DND-41 (cell line): ENCODE data around the gene SLC44A1.

Source experiments
- ATAC-seq: fragments of 200-7000 bp; cut with Tn5 transposase; 3 replicates; pipeline ENCODE4 v1.9.1; 2021; ENCODE audit warnings: low read depth; ENCODE audit not compliant: insufficient read depth
- DNase-seq: peaks from one replicate; pipeline ENCODE4 v3.0.0-alpha.2; 2020
- H2AFZ ChIP-seq: 2 replicates; pipeline ENCODE4 v1.6.0; 2012; ENCODE audit warnings: low read depth, low read length
- H3K27ac ChIP-seq: 2 replicates; pipeline ENCODE4 v1.5.1; 2012; ENCODE audit warnings: low read length, inconsistent platforms
- H3K27me3 ChIP-seq: fragments of 200-600 bp; sonication (generic); 2 replicates; pipeline ENCODE4 v1.6.0; 2012; ENCODE audit warnings: low read length, mild to moderate bottlenecking, inconsistent platforms; ENCODE audit not compliant: insufficient read depth, poor library complexity
- H3K36me3 ChIP-seq: 2 replicates; pipeline ENCODE4 v1.5.1; 2012; ENCODE audit warnings: low read length, inconsistent platforms; ENCODE audit not compliant: insufficient read depth
- H3K4me1 ChIP-seq: 2 replicates; pipeline ENCODE4 v1.5.1; 2012; ENCODE audit warnings: mild to moderate bottlenecking, low read length; ENCODE audit not compliant: insufficient read depth
- H3K4me2 ChIP-seq: 2 replicates; pipeline ENCODE4 v1.6.0; 2012; ENCODE audit warnings: mild to moderate bottlenecking, moderate library complexity, low read length, inconsistent platforms; ENCODE audit not compliant: insufficient read depth
- H3K4me3 ChIP-seq, 2 experiments: fragments of 200-600 bp in 1 of 2; shearing (Covaris generic) in 1 of 2; 2 replicates each; pipeline ENCODE4 v1.5.1; 2012 to 2016; ENCODE audit warnings: inconsistent platforms in 2 of 2, low read length in 2 of 2, mild to moderate bottlenecking in 2 of 2, low read depth in 1 of 2, moderate library complexity in 1 of 2
- H3K79me2 ChIP-seq: 2 replicates; pipeline ENCODE4 v1.6.0; 2012; ENCODE audit warnings: low read length, inconsistent platforms; ENCODE audit not compliant: insufficient read depth
- H3K9ac ChIP-seq: 2 replicates; pipeline ENCODE4 v1.6.0; 2012; ENCODE audit warnings: low read depth, mild to moderate bottlenecking, inconsistent platforms, low read length, moderate library complexity
- H3K9me3 ChIP-seq: 2 replicates; pipeline ENCODE4 v1.5.1; 2012; ENCODE audit warnings: low read length, moderate library complexity, mild to moderate bottlenecking, inconsistent platforms; ENCODE audit not compliant: insufficient read depth, severe bottlenecking
- H4K20me1 ChIP-seq: 2 replicates; pipeline ENCODE4 v1.6.0; 2012; ENCODE audit warnings: low read length; ENCODE audit not compliant: insufficient read depth
- CTCF ChIP-seq: IDR thresholded peaks from 2 replicates; pipeline ENCODE4 v1.5.1; 2012; ENCODE audit warnings: borderline replicate concordance, low read length, moderate library complexity, mild to moderate bottlenecking; ENCODE audit not compliant: poor library complexity, severe bottlenecking; ENCODE audit errors: extremely low read depth
- EZH2 ChIP-seq: IDR thresholded peaks from 3 replicates; pipeline ENCODE4 v1.6.1; 2012; ENCODE audit warnings: borderline replicate concordance, low read depth, mild to moderate bottlenecking, moderate library complexity, low read length, inconsistent platforms; ENCODE audit not compliant: severe bottlenecking

SLC44A1 gene

GRCh38 chr9:105413525-105413924 is 169.1 kb downstream of the SLC44A1 start:
- no peak overlapping the region for H3K4me2 ChIP-seq
- no peak for DNase-seq

GRCh38 chr9:105414947-105415661 is 170.7 kb downstream of the SLC44A1 start:
- Histone ChIP-seq H3K79me2 (no peaks in the 10 kb centered on the region), H3K36me3 (no peaks in the 10 kb centered on the region), H3K9ac (no peak overlapping the region), H3K27me3 (peaks cover 2% of the 10 kb centered on the region), H4K20me1 (no peaks in the 10 kb centered on the region), H3K9me3 (peaks cover 11% of the 10 kb centered on the region), H3K27ac (no peak overlapping the region), H2AFZ (no peak overlapping the region), H3K4me1 (peaks cover 15% of the 10 kb centered on the region), H3K4me3 (no peak overlapping the region), H3K4me2 (peak overlapping the region; percentile 7; the same call in 1 of the 2 replicates)
- DNase-seq: peak; percentile 61
- ATAC-seq: peak; percentile 95
- TF ChIP-seq EZH2 (no peak), CTCF (peak; percentile 86)

More at GRCh38 chr9:105413525-105413924, 169.1 kb downstream of the SLC44A1 start:
- Histone ChIP-seq H3K79me2 (no peaks in the 10 kb centered on the region), H3K9me3 (peaks cover 11% of the 10 kb centered on the region), H2AFZ (no peak overlapping the region), H3K27me3 (no peaks in the 10 kb centered on the region), H3K27ac (no peak overlapping the region), H3K4me1 (peaks cover 15% of the 10 kb centered on the region), H3K4me3 (no peak overlapping the region), H4K20me1 (no peaks in the 10 kb centered on the region), H3K36me3 (no peaks in the 10 kb centered on the region), H3K9ac (no peak overlapping the region)
- no peak for ATAC-seq
- no peak for TF ChIP-seq EZH2
- peak; percentile 18 for TF ChIP-seq CTCF

- H3K9me3 ChIP-seq: peaks cover 11% of the 10 kb centered on the region
- DNase-seq (no peak), ATAC-seq (no peak)
- H3K27me3 ChIP-seq: peaks cover 2% of the 10 kb centered on the region
- H3K4me3 ChIP-seq: no peak overlapping the region
- no peak overlapping the region for H2AFZ ChIP-seq
- no peaks in the 10 kb centered on the region for H3K79me2 ChIP-seq
- no peaks in the 10 kb centered on the region for H3K36me3 ChIP-seq
- H3K27ac ChIP-seq: no peak overlapping the region
- H3K4me2 ChIP-seq: no peak overlapping the region
- H4K20me1 ChIP-seq: no peaks in the 10 kb centered on the region
- TF ChIP-seq CTCF (no peak), EZH2 (no peak)
- H3K4me1 ChIP-seq: peaks cover 15% of the 10 kb centered on the region
- H3K9ac ChIP-seq: no peak overlapping the region
Observed at GRCh38 chr9:105415662-105415980, 171.2 kb downstream of the SLC44A1 start.
